ENCODE data around the gene PNPLA7.
A peak's percentile ranks its signal among the peaks of the same experiment; 100 is the strongest.
"Not testable (repeated sequence)": the region's sequence is repeated elsewhere in the genome, so short reads cannot be mapped to it uniquely, and the experiment has no call there.

Gene PNPLA7

GRCh38 chr9:137550231-137550621 lies at the start of gene PNPLA7:
TSS of gene PNPLA7 (minus strand) at chr9:137550402. CDS start at chr9:137550197, 205 bp downstream.
- no peak for DNase-seq (ENCODE audit: low read depth in 2 of 3, low spot score in 2 of 3)

GRCh38 chr9:137598943-137599342 lies 48.7 kb upstream of the PNPLA7 start:
- no peak for DNase-seq (ENCODE audit: low read depth in 2 of 3, low spot score in 2 of 3)

DNA sequence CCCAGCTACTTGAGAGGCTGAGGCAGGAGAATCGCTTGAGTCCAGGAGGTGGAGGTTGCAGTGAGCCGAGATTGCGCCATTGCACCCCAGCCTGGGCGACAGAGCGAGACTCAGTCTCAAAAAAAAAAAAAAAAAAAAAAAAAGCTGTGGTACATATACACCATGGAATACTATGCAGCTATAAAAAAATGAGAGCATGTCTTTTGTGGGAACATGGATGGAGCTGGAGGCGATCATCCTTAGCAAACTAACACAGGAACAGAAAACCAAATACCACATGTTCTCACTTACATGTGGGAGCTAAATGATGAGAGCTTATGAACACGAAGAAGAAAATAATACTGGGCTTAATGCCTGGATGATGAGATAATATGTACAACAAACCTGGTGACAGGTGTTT lies 46.4 kb upstream of the PNPLA7 start:
- not testable (repeated sequence) for DNase-seq (ENCODE audit: low read depth in 2 of 3, low spot score in 2 of 3)

- no peak for DNase-seq (ENCODE audit: low read depth in 2 of 3, low spot score in 2 of 3)
Measured at GRCh38 chr9:137593176-137593575, 43.0 kb upstream of the PNPLA7 start.

DNA sequence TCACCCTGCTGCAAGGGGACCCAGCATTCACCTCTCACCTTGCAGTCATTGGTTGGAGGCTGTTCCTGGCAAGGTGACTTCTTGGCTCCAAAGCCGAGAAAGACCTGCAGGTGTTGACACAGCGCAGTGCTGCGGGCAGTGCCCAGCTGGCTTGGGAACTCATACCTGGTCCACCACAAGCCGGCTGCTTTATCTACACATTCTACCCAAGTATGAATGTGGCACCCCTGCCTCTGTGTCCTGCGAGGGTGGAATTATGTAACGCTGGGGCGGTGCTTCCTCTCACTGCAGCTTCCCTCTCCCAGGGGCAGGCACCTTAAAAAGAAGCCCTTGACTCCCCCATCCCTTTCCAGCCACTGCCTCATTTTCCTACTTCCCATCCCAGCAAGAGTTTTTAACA lies 42.6 kb upstream of the PNPLA7 start:
- DNase-seq (ENCODE audit: low read depth in 2 of 3, low spot score in 2 of 3), result no peak

DNA sequence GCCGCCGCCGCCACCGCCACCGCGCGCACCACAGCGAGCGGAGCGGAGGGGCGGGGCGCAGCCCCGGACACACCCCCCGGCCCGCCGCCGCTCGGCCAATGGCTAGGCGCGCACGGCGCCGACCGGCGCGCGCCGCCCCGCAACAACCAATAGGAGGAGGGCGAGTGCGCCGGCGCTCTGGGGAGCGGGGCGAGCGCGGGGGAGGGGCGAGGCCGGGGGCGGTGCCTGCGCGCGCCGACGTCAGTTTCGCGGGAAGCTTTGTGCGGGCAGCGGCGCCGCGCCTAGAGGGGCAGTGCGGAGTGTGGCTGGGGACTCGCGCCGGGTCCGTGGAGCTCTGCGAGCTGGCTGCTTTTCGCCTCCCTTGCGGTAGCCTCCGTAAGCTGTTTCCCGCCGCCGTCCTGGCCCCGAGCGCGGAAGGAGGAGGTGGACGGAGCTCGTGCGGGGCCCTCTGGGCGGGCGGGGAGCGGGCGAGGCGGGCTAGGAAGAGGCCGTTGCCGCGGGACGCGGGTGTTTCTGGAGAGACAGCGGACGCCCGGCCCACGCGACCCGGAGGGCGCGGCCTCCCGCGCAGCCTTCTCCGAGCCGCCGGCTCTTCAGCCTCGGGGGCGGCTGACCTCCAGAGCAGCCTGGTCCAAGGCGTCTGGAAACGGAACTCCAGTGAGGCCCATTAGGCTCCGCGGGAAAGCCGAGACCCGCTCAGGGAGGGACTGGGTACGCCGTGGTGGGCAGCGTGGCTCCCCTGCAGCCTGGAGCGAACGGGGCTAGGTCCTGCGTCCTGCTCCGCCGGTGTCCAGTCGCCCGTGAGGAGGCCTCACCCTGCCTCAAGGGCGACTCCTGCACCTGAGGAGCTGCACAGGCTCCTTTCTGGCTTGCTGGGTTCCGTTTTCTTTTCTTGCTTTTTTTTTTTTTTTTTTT lies 40.5 kb upstream of the PNPLA7 start, which contains the start of gene ZMYND19:
Gene ZMYND19, minus strand, starts transcription at position 44 of the 915 bp plus-strand sequence. CDS start 249 bp downstream, outside the sequence.
- peak; percentile 83 to 93 (median 87) for DNase-seq (ENCODE audit: low read depth in 2 of 3, low spot score in 2 of 3)

DNA sequence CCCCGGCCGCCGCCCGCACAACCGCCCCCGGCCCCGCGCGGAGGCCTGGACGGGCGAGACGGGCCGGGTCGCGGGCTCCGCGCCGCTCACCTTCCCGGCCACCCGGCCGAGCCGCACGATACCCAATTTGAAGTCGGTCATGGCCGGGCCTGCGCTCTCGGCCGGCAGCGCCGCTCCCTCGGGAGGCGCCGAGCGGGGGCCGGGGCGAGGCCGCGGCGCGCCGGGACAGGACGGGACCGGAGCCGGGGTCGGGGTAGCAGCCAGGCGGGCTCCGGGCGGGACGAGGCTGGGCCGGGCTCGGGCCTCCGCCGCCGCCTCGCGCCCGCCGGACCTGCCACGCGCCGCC lies 39.9 kb upstream of the PNPLA7 start:
- DNase-seq (ENCODE audit: low read depth in 2 of 3, low spot score in 2 of 3), result no peak

GRCh38 chr9:137589441-137590122 lies 39.4 kb upstream of the PNPLA7 start:
- DNase-seq (ENCODE audit: low read depth in 2 of 3, low spot score in 2 of 3), result no peak

DNA sequence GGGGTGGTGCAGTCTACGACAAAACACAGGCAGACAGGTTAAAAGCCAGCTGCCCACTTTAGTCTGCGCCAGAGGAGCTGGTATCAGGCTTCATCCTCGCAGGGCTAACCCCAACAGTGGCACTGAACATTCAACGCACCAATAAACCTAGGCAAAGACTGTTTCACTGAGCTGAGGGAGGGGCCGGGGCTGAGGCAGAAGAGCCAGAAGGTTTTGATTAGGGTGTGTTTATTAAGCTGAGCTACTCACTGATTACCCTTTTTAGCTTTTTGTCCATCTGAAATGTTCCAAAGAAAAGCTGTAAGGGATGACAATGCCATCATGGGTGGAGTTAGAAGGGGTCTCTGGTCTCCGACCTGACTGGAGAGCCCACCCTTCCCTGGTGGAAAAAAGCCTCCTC lies 38.7 kb upstream of the PNPLA7 start:
- no peak for DNase-seq (ENCODE audit: low read depth in 2 of 3, low spot score in 2 of 3)

- DNase-seq (ENCODE audit: low read depth in 2 of 3, low spot score in 2 of 3), result no peak
Measured at GRCh38 chr9:137588311-137588710, 38.1 kb upstream of the PNPLA7 start.

GRCh38 chr9:137586854-137587253 lies 36.7 kb upstream of the PNPLA7 start:
- no peak for DNase-seq (ENCODE audit: low read depth in 2 of 3, low spot score in 2 of 3)

DNA sequence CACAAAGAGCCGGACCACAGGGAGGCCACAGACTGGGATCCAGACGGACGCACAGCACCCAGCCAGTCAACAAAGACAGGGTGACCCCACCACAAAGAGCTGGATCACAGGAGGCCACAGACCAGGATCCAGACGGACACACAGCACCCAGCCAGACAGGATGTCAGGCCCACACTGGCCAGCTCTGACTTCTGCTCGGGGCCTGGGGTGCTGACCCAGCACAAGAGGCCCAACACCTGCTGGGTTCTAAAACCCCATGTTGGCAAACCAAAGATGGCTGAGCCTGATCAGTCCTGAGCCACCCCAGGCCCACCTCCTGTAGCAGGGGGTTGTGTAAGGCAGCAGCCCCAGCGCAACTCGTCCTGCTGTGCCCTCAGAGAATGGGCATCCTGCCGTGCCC lies 33.8 kb upstream of the PNPLA7 start:
- no peak for DNase-seq (ENCODE audit: low read depth in 2 of 3, low spot score in 2 of 3)

- DNase-seq (ENCODE audit: low read depth in 2 of 3, low spot score in 2 of 3), result no peak
Measured at GRCh38 chr9:137583347-137583746, 33.1 kb upstream of the PNPLA7 start.

DNA sequence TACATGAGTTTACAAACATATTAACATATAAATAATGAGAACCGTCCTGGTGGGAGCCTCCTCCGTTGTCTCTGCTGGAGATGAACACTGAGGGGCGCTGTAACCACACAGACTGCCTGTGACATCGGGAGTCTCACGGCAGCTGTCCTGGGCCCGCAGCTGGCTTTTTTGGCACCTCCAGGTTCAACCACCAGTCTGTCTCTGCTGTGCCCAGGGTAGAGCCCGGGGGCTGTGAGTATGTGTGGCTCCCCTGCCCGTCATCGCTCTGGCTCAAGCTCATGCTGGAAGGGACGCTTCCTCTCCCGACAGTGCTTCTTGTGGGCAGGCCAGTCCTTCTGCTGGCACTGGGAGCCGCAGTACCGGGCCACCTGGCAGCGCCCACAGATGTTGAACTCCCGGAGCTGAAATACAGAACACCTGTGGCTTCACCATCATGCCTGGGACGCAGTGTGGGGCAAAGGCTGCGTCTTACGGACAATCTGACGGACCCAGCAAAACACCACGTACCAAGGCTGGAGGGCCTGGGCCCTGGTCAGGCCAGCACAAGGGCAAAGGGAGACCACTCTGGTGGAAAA lies 32.2 kb upstream of the PNPLA7 start:
- no peak for DNase-seq (ENCODE audit: low read depth in 2 of 3, low spot score in 2 of 3)

DNA sequence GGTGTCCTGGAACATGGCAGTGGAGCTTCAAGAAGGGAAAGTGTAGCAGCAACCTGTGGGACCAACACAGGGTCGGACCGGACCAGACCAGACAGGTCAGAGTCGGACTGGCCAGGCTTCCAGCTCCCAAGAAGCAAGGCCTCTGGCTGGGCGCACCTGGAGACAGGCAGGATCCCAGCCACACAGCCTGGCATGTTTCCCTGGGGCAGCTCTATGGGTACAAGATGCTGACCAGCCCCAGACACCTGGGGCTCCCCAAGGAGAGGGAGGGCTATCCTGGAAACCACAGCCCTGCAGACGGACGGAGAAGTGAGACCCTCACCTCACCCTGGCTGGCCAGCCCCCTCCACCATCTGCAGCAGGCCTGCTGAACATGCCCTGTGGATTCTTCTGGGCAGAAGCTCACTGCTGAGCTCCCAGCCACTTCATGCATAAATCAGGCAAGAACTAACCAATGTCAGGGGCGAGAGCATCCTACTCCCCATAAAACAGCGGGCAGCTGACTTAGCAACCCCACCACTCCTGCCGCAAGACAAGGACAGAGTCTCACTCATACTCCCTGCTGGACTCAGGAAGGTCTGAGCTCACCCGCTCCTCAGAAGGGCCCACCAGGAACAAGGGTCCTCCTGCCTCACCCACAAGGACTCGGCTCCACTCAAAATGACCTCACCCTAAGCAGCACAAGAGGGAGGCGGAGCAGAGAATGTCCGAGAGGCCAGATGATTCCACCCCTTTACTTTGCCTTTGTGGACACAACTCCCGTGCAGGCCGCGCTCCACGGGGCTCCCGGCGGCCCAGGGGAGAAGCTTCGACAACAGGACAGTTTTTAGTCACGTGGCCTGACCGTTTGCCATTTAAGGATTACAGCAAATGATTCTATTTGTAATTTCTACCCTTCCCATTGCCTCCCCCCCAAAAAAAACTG lies 31.4 kb upstream of the PNPLA7 start:
- DNase-seq (ENCODE audit: low read depth in 2 of 3, low spot score in 2 of 3), result no peak

- DNase-seq (ENCODE audit: low read depth in 2 of 3, low spot score in 2 of 3), result no peak
Measured at GRCh38 chr9:137580954-137581322, 30.7 kb upstream of the PNPLA7 start.

GRCh38 chr9:137580209-137580953 lies 30.2 kb upstream of the PNPLA7 start:
- no peak for DNase-seq (ENCODE audit: low read depth in 2 of 3, low spot score in 2 of 3)

DNA sequence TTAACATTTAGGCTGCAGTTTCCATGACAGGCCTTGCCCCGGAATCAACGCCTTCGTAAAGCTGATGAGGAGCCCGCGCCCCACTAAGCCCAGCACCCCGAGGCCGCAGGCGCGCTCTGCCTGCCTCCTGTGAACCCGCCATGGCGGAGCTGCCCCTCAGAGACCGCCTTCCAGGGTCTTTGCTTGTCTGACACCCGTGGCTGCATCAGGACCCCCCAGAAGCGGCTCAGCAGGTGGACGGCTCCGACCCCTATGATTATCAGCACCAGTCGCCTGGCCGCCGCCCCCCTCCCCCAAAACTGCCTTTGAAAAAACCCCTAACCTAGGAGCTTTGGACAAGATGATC lies 29.0 kb upstream of the PNPLA7 start:
- no peak for DNase-seq (ENCODE audit: low read depth in 2 of 3, low spot score in 2 of 3)

DNA sequence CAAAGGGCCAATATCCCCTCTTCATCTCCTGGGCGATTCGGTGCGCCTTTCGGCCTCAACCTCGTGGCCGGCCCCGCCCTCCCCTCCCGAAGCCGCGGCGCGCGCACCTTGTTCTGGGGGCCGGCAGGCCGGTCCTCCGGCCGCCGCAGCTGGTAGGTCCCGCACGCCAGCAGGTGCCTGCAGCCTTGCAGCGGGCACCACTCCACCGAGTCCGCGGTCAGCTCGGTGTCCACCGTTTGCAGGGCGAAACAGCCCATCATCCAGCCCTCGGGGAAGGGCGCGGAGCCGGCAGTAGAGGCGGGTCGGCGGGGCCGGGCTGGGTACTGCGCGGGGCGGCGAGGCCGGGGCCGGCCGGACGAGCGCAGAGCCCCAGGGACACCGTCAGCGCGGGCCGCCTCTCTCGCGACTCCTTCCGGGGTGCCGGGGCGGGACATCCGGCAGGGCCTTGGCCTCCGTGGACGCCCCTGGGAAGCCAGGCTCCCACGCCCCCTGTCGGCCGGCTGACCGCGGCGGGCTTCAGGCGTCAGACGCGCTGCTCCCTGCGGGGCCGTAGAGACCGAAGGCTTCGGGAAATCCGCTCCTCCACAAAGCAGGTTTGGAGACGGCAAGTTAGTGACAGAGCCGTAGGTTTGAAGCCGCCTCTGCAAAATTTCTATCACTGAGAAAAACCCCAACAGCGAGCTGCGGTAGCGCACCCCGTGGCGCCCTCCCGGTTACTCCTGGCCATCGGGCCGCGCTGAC lies 28.5 kb upstream of the PNPLA7 start, which contains the start of gene DPH7:
Gene DPH7, minus strand, starts transcription at position 408 of the 741 bp plus-strand sequence. Its CDS starts 148 bp downstream, at position 260.
- DNase-seq (ENCODE audit: low read depth in 2 of 3, low spot score in 2 of 3), result peak; percentile 90 to 95 (median 90)
